HG03060 (cell line): ENCODE measurements around the gene ZSCAN25.
"Not testable (repeated sequence)": the region's sequence is repeated elsewhere in the genome, so short reads cannot be mapped to it uniquely, and the experiment has no call there.

Source experiments
- ATAC-seq: cut with Tn5 transposase; IDR thresholded peaks from one replicate; pipeline ENCODE4 v1.9.1; 2021; ENCODE audit warnings: low read depth, moderate number of reproducible peaks; ENCODE audit not compliant: unreplicated experiment

The ZSCAN25 gene

GRCh38 chr7:99616359-99617191 lies at the start of gene ZSCAN25:
Gene ZSCAN25, plus strand, starts transcription at chr7:99616946. Its CDS starts 2,661 bp downstream, at chr7:99619607.
- ATAC-seq = peak; percentile 73

DNA sequence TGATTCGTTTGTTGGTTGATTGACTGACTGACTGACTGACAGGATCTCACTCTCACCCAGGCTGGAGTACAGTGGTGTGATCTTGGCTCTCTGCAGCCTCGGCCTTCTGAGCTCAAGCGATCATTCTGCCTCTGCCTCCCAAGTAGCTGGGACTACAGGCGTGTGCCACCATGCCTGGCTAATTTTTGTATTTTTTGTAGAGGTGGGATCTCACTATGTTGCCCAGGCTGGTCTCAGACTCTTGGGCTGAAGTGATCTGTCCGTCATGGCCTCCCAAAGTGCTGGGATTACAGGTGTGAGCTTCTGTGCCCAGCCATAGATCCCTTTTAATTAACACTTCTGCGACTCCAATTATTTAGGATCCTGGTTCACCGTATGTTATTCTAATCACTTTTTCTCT lies 48.0 kb upstream of the ZSCAN25 start:
- ATAC-seq = not testable (repeated sequence)

GRCh38 chr7:99571768-99572167 lies 45.0 kb upstream of the ZSCAN25 start:
- no peak for ATAC-seq

DNA sequence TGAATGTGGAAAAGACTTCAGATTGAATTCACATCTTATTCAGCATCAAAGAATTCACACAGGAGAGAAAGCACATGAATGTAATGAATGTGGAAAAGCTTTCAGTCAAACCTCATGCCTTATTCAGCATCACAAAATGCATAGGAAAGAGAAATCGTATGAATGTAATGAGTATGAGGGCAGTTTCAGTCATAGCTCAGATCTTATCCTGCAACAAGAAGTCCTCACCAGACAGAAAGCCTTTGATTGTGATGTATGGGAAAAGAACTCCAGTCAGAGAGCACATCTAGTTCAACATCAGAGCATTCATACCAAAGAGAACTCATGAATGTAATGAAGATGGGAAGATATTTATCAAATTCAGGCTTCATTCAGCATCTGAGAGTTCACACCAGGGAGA lies 43.5 kb upstream of the ZSCAN25 start:
- ATAC-seq = no peak

- no peak for ATAC-seq
These were observed 40.5 kb upstream of the ZSCAN25 start for GRCh38 chr7:99576251-99576650.

GRCh38 chr7:99579281-99579955 lies 37.3 kb upstream of the ZSCAN25 start:
- no peak for ATAC-seq

DNA sequence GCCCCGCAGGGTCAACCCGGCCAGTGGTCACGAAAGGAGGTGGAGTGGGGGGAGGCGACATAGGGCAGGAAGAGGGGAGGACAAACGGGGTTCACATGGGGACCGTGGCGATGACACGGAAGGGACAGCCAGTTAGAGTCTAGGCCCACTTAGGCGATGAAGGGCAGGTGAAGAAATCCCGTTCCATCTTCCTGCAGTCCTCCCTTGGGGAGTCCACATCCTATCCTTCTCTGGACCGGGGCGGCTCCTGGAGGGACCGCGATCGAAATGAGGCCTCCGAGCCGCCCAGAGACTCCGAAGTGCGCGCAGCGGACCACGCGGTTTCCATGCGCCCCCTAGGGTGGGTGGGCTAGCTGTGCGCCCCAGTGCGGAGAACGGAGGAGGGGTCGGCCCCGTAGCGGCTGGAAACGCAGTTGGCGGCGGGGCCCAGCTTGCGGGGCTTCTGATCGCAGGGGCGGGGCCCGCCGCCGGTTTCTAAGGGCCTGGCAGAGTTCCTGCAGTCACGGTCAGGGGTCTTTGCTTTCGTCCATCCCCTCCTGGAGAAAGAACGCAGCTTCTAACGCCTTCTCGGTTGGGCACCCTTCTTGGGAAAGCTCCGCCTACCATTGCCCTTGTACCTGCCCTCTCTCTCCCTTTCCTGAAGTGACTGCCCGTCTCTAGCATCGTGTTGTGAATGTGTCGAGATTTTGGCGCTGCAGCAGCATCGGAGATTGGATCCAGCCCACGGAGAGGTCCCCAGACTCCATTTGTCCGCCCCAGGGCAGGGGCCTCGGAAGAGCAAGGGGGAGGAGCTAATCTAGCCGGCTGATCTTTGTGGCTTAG lies 36.6 kb upstream of the ZSCAN25 start:
- no peak for ATAC-seq

DNA sequence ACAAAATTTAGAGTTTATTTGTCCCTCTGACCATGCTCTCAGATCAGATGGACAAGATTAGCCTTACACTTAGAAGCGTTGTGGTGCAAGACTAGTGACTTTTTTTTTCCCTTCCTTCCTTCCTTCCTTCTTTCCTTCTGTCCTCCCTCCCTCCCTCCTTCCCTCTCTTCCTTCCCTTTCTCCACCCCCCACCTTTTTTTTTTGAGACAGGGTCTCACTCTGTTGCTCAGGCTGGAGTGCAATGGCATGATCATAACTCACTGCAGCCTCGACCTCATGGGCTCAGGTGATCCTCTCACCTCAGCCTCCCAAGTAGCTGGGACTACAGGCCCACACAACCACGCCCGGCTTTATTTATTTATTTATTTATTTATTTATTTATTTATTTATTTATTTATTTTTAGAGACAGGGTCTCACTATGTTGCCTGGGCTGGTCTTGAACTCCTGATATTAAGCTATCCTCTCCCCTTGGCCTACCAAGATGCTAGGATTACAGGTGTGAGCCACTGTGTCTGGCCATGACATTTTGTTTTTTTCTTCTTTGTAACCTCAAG lies 35.9 kb upstream of the ZSCAN25 start:
- not testable (repeated sequence) for ATAC-seq

DNA sequence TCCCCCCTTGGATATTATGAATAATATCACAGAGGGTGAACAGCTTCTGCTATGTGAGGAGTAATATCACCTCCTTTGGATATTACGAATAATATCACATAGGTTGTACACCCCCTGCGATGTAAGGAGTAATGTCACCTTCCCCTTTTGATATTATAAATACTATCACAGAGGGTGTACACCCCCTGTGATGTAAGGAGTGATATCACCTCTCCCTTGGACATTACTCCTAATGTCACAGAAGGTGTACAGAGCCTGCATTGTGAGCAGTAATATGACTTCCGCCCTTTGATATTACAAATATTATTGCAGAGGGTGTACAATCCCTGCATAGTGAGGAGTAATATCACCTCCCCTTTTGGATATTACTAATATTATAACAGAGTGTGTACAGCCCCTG lies 27.9 kb upstream of the ZSCAN25 start:
- no peak for ATAC-seq

DNA sequence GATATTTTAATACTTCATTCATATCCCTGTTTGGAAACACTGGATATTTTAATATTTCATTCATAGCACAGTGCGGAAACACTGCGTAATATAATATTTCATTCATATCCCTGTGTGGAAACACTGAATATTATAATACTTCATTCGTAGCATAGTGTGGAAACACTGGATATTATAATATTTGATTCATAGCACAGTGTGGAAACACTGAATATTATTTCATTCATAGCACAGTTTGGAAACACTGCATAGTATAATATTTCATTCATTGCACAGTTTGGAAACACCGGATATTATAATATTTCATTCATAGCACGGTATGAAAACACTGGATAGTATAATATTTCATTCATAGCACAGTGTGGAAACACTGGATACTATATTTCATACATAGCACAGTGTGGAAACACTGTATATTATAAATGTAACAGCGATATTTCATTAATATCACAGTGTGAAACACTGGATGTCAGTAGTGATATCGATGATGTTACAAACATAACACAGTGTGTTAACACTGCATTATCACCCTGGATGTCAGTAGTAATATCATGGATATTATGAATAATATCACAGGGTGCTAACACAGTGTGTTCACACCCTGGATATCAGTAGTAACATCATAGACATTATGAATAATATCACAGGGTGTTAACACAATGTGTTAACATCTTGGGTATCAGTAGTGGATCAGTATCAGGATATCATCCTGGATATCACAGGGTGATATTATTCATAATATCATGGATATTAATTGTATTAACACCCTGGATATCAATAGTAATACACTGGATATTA lies 21.6 kb upstream of the ZSCAN25 start:
- ATAC-seq = no peak

DNA sequence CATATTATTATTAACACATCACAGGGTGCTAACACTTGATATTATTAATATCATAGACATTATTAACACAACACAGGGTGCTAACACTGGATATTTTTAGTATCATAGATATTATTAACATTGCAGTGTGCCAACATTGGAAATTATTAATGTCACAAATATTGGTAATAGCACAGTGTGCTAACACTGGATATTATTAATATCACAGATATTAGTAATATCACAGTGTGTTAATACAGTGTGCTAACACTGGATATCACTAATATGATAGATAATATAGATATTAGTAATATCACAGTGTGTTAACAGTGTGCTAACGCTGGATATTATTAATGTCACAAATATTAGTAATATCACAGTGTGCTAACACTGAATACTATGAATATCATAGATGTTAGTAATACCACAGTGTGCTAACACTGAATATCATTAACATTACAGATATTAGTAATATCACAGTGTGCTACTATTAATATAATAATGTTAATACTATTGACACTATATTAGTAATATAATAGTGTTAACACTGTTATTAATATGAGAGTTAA lies 20.3 kb upstream of the ZSCAN25 start:
- ATAC-seq = no peak

GRCh38 chr7:99597762-99598501 lies 18.8 kb upstream of the ZSCAN25 start, which contains the start of gene TMEM225B:
Gene TMEM225B, plus strand, starts transcription at chr7:99598267. Its CDS starts 6,122 bp downstream, at chr7:99604389.
- ATAC-seq = no peak

DNA sequence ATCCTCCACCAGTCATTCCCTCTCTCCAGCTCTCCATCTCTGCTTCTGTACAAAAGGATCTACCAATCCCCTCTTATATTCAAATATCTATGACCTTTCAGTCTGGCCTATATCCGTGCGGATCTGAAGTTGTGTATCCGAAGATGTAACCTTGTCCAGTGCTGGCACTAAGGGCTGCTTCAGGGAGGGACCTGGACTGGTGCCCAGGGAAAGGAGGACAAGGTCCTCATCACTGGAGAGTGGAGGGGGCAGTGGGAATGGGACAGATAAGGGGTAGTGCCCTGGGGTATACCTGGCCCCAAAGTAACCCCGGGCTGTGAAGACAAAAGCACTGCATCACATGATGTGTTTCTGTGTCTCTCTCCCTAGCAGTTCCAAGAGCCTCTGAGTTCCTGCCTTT lies 16.9 kb upstream of the ZSCAN25 start:
- no peak for ATAC-seq

DNA sequence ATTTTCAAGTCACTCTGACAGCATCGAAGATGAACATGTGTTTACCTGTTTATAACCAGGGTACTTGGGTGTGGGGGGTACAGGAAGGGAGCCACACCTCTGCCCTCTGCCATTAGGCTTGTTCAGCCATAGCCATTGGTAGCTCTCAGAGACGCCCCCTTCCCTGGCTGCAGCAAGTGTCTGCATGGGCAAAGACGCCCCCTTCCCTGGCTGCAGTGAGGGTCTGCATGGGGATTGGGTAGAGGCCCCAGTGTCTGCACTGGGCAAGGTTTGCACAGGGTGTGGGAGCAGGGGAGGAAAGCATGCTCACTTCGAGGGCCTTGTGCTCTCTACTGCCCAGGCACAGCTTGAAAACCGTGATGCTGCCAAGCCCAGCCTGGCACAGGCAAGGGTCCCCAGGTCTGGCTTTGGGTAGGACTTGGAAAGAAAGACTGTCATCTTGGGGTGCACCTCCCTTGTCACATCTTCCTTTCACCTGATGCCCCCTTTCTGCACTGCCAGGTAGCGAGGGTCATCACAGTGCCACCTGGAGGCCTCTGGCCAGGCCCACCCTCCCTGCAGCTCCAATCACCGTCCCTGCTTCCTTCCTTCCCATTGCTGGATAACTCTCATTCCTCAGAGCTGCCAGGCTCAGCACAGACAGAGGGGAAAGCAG lies 15.0 kb upstream of the ZSCAN25 start:
- ATAC-seq = no peak

GRCh38 chr7:99605527-99605926 lies 11.2 kb upstream of the ZSCAN25 start:
- ATAC-seq = no peak

DNA sequence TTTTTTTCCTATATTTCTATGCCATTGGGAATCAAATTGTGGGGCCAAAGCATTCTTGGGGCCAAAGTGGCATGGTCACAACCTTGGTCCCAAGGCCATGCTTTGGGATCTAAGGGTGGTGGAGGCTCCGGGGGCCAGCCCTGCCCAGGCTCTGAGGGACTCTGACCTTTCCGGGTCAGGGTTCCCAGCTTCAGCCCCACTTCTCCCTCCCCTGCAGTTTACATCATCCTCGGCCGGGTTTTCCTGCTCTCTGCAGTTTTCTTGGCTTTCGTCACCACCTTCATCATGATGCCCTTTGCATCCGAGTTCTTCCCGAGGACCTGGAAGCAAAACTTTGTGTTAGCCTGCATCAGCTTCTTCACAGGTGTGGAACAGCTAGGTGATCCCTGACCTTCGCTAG lies 10.2 kb upstream of the ZSCAN25 start:
- ATAC-seq = no peak

DNA sequence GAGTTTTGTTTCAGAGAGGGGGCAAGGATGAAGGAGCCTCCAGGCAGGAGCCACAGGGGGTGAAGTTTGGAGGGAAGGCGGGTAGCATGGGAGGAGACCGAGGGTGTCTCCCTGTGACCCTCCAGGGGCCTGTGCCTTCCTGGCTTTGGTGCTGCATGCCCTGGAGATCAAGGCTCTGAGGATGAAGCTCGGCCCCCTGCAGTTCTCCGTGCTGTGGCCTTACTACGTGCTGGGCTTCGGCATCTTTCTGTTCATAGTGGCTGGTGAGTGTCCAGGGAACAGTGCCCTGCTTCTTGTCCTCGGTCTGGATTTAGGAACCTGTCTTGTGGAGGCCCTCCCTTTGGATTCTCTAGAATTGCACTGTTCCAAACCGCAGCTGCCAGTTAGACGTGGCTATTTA lies 9.2 kb upstream of the ZSCAN25 start:
- ATAC-seq = no peak

GRCh38 chr7:99614495-99614894 lies 2.3 kb upstream of the ZSCAN25 start:
- no peak for ATAC-seq
